Stimulated activated CD4-positive, alpha-beta T cell treated with anti-CD3 and anti-CD28 coated beads, Interleukin-4, amount 100 ng/mL, for 24 hours (primary cell): Measurements from ENCODE around the gene TMEM37.

Source experiments
- DNase-seq: peaks from one replicate; pipeline ENCODE4 v3.0.0-alpha.2; 2020

Gene TMEM37

DNA sequence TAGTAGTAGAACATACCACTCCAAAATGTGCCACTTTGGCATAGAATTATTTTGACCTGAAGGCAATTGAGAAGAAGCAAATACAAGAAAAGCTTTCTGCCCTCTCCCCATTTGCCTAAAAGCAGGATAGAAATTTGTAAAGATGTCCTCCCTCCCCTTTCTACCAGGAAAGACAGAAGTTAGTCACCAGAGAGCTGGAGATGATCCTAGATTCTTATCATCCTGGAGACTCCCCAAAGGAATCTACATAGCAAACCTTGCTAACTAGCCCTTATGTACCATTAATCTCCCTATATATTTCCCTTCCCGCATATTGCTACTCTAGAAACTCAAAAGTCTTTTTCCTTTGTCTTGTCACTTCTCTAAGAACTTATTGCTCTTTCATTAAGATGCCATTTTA, 12.6 kb upstream of the TMEM37 start:
- no peak for DNase-seq

DNA sequence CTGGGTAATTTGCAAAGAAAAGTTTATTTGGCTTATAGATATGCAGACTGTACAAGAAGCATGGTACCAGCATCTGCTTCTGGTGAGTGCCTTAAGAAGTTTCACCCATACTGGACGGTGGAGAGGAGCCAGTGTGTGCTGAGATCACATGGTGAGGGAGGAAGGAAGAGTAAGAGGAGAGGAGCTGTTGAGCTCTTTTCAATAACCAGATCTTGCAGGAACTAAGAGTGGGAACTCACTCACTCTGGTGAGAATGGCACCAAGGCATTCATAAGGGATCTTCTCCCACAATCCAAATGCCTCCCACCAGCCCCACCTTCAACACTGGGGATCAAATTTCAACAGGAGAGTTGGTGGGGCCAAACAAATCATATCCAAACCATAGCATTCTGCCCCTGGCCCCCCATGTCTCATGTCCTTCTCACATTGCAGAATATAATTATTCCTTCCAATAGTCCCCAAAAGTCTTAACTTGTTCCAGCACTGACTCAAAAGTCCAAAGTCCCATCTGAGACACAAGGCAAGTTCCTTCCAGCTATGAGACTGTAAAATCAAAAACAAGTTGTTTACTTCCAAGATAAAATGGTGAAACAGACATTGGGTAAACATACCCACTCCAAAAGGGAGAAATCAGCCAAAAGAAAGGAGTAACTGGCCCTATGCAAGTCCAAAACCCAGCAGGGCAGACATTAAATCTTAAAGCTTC, 11.7 kb upstream of the TMEM37 start:
- DNase-seq, result no peak

DNA sequence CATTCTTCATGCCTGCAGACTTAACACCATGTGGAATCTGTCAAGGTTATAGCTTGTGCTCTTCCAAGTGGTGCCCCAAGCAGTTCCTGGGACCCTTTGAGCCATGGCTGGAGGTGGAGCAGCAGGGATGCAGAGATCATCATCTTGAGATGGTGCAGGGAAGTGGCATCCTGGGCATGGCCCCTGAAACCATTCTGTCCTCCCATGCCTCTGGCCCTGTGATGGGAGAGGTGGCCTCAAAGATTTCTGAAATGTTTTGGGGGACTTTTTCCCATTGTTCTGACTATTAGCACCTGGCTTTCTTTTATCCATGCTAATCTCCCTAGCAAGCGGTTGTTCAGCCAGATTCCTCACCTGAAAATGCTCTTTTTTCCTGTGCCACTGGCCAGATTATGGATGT, 10.3 kb upstream of the TMEM37 start:
- DNase-seq, result no peak

DNA sequence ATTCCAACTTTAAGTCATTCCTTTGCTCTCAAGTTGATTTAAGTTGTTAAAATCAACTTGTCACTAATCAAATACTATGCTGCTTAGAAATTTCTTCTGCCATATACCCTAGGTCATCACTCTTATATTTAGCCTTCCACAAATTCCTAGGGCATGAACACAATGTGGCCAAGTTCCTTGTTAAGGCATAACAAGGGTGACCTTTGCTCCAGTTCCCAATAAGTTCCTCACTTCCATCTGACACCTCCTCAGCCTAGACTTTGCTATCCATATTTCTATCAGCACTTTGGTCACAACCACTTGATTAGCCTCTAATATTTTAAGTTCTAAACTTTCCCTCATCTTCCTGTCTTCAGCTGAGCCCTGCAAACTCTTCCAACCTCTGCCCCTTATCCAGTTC, 9.9 kb upstream of the TMEM37 start:
- no peak for DNase-seq

DNA sequence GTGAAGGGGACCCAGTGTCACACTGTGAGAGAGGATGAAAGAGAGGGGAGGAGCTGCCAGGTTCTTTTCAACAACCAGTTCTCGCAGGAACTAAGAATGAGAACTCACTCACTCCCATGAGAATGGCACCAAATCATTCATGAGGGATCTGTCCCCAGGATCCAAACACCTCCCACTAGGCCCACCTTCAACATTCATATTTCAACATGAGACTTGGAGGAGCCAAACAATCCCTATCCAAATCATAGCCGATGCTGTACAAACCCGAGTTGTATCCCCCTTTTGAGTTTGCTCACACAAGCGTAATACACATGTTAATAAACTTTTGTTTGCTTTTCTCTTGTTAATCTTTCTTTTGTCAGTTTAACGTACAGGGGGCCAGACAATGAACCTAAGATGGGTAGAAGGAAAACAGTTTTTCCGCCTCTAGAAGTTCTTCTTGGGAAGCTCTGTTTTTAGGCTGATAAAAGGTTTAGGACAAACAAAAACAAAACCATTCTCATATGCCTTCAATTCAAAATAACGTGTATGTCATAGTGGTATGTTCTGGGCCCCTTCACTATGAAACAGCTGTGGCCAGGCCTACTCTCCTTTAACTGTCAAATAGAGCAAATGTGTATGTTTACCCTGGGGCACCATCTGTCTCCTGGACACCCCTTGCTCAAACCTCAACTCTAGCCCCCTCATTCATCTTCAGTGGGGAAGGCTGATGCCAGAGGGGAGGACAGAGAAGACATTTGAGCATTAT, 9.1 kb upstream of the TMEM37 start:
- DNase-seq, result no peak

DNA sequence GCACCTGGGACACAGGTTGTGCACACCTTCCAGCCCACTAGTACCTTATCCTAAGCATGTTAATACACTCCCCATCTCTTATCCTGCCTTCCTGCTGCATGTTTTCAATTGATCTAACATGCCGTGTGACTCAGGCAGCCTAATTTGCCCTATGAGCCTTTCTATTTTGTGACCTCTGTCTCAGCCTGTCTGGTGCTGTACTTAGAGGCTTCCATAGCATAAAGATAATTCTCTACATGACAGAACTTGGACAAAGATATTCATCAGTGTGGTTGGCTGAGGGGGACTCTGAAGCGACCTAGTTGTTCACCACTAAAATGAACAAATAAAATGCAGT, 8.6 kb upstream of the TMEM37 start:
- no peak for DNase-seq

DNA sequence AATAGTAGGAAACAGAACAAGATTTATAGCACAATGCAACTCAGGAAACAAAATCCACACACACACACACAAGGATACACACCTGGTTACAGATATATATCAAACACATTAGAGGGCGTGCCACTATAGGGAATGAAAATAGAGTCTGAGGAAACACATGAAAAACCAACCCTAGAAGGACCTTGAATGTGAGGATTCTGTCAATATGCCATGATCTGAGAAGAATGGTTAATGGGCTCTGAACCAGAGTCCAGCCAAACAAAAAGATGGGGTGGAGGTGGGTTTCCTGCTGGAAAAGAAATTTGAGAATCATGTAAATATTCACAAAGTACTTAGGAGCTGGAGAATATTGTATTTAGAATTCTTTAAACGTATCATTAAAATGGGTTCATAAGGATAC, 7.8 kb upstream of the TMEM37 start:
- no peak for DNase-seq

DNA sequence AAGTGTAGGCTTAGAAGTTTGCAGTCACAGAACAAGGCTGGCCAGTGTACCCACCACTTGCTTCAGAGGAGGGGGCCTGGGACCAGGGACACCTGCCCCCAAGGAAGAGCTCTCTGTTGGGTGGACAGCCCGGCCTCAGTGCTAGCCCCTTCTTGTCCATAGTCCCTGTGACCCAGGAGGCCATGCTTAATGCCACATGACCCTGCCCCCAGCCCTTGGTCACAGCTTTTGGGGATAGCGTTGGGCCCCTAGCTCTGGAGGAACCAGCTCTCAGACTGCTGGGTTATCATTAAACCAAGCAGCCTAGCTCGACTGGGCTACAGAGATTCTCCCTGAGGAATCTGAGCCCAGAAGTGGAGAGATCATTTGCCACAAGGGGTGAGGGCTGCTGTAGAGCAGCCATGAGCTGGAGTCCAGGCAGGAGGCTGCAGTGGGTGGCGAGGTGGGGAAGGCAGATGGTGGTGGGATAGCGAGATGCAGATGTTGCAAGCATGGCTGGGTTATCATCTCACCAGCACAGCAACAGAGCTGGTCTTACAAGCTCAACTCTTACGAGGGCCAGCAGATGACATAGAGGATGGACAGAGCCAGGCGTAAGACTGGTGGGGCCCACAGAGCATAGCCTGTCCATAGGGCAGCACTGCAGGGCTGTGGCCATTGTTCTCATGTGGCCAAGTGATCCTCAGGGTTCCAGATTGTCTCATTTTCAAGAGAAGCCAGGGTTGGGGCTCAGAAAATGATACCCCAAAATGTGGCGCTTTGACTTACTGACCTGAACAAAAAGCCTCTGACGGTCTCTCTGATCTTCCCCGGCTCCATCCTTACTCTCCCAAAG, 7.2 kb upstream of the TMEM37 start:
- DNase-seq, result no peak

DNA sequence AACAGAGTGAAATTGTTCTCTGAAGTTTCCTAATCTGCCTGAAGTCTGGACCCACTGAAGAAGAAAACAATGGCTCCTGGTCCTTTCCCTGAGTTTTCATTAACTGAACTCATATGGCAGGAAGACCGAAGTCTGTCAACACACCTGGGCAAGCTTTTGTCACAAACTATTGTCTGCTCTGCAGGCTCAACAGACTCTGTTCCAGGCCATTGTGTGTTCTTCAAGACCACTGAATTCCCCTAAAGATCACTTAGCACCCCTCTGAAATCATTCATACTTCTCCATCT, 6.6 kb upstream of the TMEM37 start:
- no peak for DNase-seq

DNA sequence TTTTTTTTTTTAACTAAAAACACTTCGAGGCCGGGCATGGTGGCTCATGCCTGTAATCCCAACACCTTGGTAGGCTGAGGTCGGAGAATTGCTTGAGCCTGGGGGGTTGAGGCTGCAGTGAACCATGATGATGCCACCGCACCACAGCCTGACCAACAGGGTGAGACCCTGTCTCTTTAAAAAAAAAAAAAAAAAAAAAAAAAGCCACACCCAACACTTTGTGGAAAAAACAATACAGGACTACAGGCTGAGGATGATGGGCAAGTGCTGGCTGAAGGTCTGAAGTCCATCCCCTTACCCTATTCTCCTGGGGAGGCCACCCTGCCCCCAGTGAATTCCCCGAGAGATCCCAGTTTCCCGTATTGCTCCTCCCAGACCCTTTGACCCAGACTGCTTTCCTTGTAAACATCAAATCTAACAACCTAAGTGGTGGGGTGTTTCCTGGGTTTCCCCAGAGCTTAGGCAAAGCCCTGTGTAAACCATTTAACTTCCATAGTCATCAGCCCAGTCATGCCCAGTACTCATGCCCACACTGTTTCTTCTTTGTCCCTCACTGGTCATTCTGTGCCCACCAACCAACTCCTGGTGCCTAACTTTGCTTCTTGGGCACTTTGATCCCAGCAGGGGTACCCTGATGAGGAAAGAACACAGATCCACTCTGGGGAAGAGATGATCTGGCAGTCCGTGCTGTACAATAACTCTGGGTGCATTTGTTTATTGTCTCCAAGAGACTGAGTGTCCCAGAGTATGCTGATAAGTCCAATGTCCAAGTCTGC, 5.8 kb upstream of the TMEM37 start:
- no peak for DNase-seq

DNA sequence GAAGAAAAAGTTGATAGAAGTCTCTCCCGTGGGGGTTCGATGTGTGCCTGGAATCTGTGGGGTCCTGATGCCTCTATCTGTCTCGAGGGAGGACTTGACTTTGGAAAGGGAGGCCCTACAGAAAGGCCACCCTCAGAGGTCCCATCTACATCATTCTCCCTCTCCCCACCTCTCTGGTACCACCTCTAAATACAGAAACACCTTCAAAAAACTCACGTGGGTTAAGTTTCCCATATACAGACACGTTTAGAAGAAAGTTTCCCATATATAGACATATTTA, 5.3 kb upstream of the TMEM37 start:
- DNase-seq, result no peak

DNA sequence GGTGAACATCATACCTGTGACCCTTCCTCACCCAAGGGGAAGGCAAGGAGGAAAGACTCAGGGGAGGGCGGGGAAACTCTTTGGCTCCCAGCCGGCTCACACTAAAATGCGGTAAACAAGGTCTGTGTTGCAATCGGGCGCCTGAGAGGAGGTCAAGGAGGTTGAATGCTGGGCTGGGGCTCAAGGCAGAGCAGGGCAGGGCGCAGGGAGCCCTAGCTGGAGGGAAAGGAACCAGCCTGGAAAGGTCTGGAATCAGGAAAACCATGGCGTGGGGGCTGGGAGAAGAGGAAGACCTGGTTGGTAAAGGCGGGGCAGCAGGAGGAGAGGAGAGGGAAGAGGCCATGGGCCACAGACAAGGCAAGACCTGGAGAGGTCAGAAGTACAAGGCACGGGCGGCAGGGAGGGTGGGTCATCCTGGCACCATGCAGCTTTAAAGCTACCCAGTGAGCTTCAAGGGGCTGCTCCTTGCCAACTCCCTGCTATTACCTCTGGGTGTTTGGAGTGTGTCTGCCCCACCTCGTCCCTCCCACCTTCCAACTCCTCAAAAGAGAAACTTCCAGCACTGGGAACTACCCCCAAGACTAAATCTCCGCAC, 4.8 kb upstream of the TMEM37 start:
- no peak for DNase-seq

DNA sequence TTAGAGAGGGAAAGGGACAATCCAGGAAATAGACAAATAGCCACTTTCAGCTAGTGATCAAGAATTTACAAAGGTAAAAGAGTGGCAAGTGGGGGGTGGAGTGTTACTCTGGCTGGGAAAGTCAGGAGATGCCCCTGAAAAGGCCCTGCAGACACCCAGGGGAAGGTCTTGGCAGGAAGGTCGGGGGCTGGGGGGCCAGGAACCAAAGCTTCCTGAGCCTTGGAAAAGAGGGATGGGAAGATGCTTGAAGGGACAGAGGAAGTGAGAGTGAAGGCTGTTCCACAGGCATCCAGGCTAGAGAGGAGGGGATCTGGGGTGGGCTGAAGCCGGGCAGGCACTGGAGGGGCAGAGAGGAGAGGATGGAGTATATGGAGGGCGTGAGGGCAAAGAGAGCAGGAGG, 3.9 kb upstream of the TMEM37 start:
- DNase-seq, result no peak

DNA sequence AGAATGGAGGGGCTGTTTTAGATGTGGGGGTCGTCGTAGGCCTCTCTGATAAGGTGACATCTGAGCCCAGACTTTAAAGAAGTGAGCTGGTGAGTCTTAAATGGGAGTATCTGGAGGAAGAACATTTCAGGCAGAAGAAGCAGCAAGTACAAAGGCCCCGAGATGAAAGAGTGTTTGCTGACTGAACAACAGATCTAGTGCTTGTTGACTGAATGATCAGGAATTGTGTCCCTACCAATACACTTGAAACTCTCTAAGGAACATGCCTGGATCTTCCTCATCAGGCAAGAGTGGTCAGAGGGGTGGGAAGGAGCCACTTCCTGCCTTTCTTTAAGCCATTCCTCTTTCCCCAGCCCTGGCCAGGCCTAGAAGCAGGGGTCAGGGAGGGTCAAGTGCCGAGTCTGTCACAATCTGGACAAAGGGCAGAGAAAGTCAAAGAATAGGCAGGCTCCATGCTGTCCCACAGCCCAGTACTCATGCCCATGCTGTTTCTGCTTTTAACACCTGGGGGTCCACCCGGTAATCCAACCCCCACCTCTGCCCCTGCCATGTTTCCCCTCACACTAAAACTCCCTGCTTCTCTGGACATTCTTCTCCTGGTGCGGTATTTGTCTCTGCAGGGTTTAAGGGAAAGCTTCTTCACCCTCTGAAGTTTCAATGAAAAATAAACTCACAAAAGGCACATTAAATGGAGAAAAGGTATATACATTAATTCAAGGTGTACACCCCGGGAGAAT, 3.0 kb upstream of the TMEM37 start:
- no peak for DNase-seq

DNA sequence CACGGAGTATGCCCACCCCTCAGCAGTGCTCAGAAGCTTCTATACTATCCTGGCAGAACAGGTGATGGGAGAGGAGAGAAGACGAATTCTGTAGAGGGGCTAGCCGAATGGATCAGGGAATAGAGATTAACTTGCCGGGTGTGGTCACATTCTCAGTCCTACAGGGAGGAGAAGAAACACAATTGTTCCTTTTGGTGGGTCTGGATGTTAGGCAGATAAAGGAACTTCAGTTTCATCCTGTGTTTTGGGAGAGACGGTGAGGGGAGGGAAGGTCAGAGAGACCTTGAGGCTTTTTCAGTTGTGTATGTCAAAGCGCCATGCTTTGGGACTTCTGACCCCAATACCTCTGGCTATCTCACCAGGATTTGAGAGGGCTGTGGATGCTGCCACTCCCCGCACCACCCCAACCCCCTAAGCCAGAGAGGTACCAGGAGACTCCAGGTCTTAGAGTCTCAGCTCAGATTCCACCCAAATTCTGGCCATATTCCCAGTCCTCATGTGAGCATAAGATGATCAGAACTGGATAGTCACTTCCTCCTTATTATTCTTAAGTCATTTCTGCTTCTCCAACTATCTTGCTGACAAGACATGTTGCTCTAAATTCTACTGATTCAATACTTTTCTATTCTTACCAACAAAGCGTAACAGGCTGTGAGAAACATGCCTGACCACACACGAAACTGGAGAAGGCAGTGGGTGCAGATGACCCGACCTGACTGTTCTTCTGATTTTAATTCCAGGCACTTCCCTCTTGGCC, 2.3 kb upstream of the TMEM37 start:
- no peak for DNase-seq

DNA sequence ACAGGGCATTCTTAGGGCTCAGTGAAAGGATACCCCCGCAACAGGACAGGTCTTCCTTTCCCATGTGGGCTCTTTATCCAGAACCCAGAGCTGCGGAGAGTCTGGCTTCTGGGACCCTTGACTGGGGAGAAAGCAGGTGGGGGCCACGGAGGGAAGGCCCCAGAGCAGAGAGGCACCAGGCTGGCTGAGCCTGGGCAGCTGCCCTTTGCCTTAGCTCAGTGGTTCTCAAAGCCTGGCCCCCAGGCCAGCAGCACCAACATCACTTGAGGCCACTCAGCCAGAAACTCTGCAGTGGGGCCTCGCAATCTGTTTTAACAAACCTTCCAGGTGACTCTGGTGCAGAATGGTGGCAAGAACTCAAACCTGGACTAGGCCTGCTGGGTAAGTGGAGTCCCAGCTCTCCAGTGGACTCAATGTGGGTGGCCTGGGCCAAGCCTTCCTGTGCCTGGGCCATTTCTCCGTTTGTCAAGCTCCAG, 1.6 kb upstream of the TMEM37 start:
- DNase-seq, result no peak

DNA sequence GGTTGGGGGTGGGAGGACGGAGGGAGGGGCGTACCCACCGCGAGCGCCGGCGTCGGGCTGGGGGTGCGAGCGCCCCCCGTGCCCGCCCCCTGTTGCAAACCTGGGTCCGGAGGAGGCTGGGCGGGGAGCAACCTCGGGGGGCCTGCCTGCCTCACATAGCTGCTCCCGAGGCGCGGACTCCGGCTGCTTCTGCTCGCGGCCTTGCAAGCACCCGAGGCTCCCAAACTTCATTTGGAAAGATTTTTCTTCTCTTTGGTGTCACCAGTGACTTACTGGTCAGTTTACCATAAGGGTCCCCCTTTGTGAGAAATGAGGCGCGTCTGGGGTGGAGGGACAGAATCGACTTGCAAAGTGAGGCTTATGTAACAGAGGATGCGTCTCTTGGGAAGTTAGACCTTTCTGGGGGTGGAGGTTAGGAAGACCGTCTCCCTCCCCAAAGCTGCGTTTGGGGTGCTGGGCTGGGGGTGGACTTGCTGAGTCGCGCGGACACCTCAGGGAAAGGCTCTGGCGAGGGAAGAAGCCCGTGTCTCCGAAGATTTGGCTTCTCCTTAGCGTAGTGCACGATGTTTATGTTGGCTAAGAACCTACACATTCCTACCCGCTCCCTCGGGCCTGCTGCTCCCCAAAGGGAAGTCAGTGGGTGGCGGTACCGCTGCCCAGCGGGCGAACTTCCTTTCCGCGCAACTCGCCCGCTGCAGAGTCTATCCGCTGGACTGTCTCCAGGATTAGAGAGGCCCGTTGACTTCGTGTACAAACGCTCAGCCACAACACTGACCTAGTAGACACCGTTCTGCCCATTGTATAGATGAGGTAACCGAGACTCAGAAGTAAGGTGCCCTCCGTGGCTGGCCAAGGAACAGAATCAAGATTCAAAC, 559 bp downstream of the TMEM37 start:
- DNase-seq, result no peak

DNA sequence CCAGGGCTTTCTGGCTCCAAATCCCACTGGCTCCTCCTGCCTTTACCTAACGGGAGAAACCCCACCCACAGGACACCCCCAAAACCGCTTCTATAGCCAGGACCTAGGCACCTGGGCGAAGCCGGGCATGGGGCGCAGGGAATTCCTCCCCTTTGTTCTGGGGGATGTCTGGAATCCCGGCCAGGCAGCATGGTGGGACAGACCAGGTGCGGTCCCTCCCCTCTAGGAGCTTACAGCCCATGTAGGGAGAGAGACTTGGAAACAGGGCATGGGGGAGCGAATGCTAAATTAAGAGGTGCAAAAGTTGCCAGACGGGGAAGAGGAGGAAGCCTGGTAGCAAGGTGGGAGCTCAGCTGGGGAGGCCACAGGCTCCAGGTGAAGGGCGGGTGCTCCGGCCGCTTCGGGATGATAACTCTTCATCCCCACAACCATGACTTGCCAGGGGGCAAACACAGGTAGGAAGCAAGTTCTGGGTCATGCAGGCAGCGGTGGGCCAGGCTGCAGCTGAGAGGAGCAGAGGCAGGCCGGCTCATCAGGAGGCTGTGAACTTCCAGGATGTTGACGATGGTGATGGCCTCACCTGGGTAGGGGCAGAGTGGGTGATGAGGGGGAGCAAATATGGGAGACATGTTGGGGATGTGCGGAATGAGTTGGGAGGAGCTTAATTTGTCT, 1.3 kb downstream of the TMEM37 start:
- DNase-seq, result no peak

DNA sequence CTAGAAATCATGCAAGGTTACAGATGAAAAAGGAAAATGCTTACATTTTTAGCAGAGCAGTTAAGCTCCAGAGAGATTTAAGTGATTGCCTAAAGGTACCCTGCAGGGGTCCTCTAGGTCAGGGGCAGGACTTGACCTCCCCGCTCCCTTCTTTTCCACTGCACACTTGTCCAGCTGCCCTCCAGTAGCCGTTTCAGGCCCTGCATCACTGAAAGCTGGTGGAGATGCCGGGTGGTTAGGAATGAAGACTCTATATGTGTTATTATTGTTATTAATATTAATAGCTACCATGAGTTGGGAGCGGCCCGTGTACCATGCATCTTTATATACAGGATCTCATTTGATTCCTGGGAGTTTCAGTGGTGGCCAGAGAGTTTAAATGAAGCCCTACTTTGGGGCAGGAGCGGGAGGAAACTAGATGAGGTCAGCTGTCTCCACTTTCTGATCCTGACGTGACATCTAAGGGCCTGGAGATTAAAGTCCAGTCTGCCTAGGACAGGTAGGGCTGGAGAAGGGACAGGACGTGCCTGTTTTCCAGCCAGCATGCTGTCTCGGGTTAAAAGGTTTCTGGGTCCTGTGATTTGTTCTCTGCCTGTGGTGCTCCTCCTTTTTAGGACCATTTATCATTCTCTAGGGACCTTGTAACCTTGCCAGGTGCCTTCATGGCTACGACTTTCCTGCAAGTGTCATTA, 2.1 kb downstream of the TMEM37 start:
- DNase-seq, result no peak
